SU-DHL-6 (cell line): ENCODE data around the gene SCAF1.

Experiments used
- H2AFZ ChIP-seq: fragments of 200-600 bp; sonication (generic); 2 replicates; pipeline ENCODE4 v1.6.1; 2014; ENCODE audit warnings: low read depth, mild to moderate bottlenecking, moderate library complexity, mixed read lengths, antibody characterized with exemption, low read length; ENCODE audit not compliant: severe bottlenecking
- H3F3A ChIP-seq: fragments of 200-600 bp; shearing (Covaris generic); 2 replicates; pipeline ENCODE4 v1.6.0; 2016; ENCODE audit warnings: antibody characterized with exemption, mild to moderate bottlenecking; ENCODE audit not compliant: insufficient read depth
- H3K27ac ChIP-seq: fragments of 200-600 bp; sonication (generic); 2 replicates; pipeline ENCODE4 v1.5.1; 2016; ENCODE audit warnings: low read depth, mild to moderate bottlenecking, low read length, moderate library complexity, mixed read lengths
- H3K27me3 ChIP-seq: fragments of 200-600 bp; sonication (generic), shearing (Covaris generic); 2 replicates; pipeline ENCODE4 v1.6.0; 2014; ENCODE audit warnings: mild to moderate bottlenecking, low read length
- H3K36me3 ChIP-seq: fragments of 200-600 bp; sonication (generic); 2 replicates; pipeline ENCODE4 v1.6.1; 2014; ENCODE audit warnings: mild to moderate bottlenecking, low read length, mixed read lengths
- H3K4me2 ChIP-seq: fragments of 300-600, 200-600 bp; shearing (Covaris generic), sonication (generic); 2 replicates; pipeline ENCODE4 v1.6.0; 2014; ENCODE audit warnings: low read length, low read depth, mild to moderate bottlenecking; ENCODE audit not compliant: poor library complexity, severe bottlenecking
- H3K4me3 ChIP-seq: fragments of 200-600 bp; sonication (generic); 2 replicates; pipeline ENCODE4 v1.5.1; 2014; ENCODE audit warnings: antibody characterized with exemption, low read length, mild to moderate bottlenecking, mixed read lengths; ENCODE audit not compliant: insufficient read depth, poor library complexity, severe bottlenecking
- H3K79me2 ChIP-seq: fragments of 200-600 bp; sonication (generic); 2 replicates; pipeline ENCODE4 v1.6.1; 2014; ENCODE audit warnings: mild to moderate bottlenecking, low read length, moderate library complexity; ENCODE audit not compliant: insufficient read depth
- H3K9ac ChIP-seq: fragments of 200-600 bp; sonication (generic); 2 replicates; pipeline ENCODE4 v1.7.0; 2014; ENCODE audit warnings: mild to moderate bottlenecking, low read length
- H3K9me2 ChIP-seq: fragments of 200-600 bp; sonication (generic); replicated peaks from 2 replicates; pipeline ENCODE4 v1.6.1; 2014; ENCODE audit warnings: low read length; ENCODE audit not compliant: insufficient read depth
- H3K9me3 ChIP-seq: fragments of 200-600 bp; sonication (generic); 2 replicates; pipeline ENCODE4 v1.6.1; 2014; ENCODE audit warnings: low read length, mixed read lengths; ENCODE audit not compliant: insufficient read depth
- H4K20me1 ChIP-seq: fragments of 200-600 bp; sonication (generic); 2 replicates; pipeline ENCODE4 v1.6.1; 2014; ENCODE audit warnings: low read depth, mild to moderate bottlenecking, antibody characterized with exemption, low read length, moderate library complexity, mixed read lengths
- EZH2phosphoT487 ChIP-seq: fragments of 200-600 bp; sonication (generic), shearing (Covaris generic); conservative IDR thresholded peaks from 2 replicates; pipeline ENCODE4 v1.6.1; 2018; ENCODE audit warnings: mild to moderate bottlenecking, antibody characterized with exemption, low read length, moderate library complexity, mixed read lengths
- TF ChIP-seq, protein P1 (sequence below): fragments of 200-600 bp; sonication (generic); IDR thresholded peaks from one replicate; pipeline ENCODE4 v1.5.1; 2017; ENCODE audit warnings: antibody characterized with exemption, mild to moderate bottlenecking, low read length, moderate library complexity; ENCODE audit not compliant: insufficient read depth, poor library complexity, severe bottlenecking

Gene SCAF1

DNA sequence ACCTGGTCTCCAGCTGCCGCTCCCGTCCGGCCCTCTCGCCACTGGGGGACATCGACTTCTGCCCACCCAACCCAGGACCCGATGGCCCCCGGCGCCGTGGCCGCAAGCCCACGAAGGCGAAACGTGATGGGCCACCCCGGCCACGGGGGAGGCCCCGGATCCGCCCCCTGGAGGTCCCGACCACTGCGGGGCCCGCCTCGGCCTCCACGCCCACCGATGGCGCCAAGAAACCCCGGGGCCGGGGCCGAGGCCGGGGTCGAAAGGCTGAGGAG lies 44.4 kb upstream of the SCAF1 start:
- TF ChIP-seq, protein P1, sequence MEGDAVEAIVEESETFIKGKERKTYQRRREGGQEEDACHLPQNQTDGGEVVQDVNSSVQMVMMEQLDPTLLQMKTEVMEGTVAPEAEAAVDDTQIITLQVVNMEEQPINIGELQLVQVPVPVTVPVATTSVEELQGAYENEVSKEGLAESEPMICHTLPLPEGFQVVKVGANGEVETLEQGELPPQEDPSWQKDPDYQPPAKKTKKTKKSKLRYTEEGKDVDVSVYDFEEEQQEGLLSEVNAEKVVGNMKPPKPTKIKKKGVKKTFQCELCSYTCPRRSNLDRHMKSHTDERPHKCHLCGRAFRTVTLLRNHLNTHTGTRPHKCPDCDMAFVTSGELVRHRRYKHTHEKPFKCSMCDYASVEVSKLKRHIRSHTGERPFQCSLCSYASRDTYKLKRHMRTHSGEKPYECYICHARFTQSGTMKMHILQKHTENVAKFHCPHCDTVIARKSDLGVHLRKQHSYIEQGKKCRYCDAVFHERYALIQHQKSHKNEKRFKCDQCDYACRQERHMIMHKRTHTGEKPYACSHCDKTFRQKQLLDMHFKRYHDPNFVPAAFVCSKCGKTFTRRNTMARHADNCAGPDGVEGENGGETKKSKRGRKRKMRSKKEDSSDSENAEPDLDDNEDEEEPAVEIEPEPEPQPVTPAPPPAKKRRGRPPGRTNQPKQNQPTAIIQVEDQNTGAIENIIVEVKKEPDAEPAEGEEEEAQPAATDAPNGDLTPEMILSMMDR = no peak
- no peak for TF ChIP-seq EZH2phosphoT487
- H3K9me3 ChIP-seq = no peaks in the 10 kb centered on the region

DNA sequence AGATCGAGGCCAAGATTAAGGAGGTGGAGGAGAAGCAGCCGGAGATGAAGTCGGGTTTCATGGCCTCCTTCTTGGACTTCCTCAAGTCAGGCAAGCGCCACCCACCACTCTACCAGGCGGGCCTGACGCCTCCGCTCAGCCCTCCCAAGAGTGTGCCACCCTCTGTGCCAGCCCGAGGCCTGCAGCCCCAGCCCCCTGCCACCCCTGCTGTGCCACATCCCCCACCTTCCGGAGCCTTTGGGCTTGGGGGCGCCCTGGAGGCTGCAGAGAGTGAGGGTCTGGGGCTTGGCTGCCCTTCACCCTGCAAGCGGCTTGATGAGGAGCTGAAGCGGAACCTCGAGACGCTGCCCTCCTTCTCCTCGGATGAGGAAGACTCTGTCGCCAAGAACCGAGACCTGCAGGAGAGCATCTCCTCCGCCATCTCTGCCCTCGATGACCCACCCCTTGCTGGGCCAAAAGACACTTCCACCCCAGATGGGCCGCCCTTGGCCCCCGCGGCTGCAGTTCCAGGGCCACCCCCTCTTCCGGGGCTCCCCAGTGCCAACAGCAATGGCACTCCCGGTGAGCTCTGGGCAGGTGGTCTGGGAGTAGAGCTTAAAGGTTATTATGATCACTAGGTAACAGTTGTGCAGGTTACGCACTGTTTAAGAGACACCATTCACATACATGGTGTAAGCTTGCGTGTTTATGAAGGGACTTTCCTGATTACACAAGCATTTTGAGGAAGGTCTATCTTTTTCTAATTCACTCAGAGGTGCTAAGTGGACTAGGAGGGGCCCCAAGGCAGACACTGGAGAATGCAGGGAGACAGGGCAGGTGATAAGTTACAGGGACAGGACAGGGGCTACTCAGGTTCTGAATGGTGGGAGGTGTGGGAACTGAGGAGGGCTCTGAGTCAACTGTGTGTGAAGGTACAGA lies 42.4 kb upstream of the SCAF1 start:
- Histone ChIP-seq H3K9me2 (no peaks in the 10 kb centered on the region), H2AFZ (no peak overlapping the region), H3K4me3 (no peak overlapping the region), H3K27me3 (no peaks in the 10 kb centered on the region), H3K79me2 (peaks cover 32% of the 10 kb centered on the region), H3K27ac (no peak overlapping the region), H3K36me3 (no peaks in the 10 kb centered on the region), H3K9me3 (no peaks in the 10 kb centered on the region), H3K4me2 (no peak overlapping the region), H3F3A (no peaks in the 10 kb centered on the region), H4K20me1 (no peaks in the 10 kb centered on the region), H3K9ac (no peak overlapping the region)
- TF ChIP-seq, protein P1 = no peak
- TF ChIP-seq EZH2phosphoT487 = no peak

More for the DNA sequence above, 44.4 kb upstream of the SCAF1 start:
- H2AFZ ChIP-seq = no peak overlapping the region
- no peaks in the 10 kb centered on the region; the same call in 1 of the 2 replicates for H4K20me1 ChIP-seq
- H3F3A ChIP-seq = peaks cover 9% of the 10 kb centered on the region
- peaks cover 2% of the 10 kb centered on the region; the same call in 1 of the 2 replicates for H3K36me3 ChIP-seq
- no peak overlapping the region for H3K9ac ChIP-seq
- no peak overlapping the region for H3K4me3 ChIP-seq
- no peaks in the 10 kb centered on the region for H3K9me2 ChIP-seq
- H3K79me2 ChIP-seq = peaks cover 35% of the 10 kb centered on the region
- H3K27me3 ChIP-seq = no peaks in the 10 kb centered on the region
- H3K4me2 ChIP-seq = no peak overlapping the region
- no peak overlapping the region for H3K27ac ChIP-seq

DNA sequence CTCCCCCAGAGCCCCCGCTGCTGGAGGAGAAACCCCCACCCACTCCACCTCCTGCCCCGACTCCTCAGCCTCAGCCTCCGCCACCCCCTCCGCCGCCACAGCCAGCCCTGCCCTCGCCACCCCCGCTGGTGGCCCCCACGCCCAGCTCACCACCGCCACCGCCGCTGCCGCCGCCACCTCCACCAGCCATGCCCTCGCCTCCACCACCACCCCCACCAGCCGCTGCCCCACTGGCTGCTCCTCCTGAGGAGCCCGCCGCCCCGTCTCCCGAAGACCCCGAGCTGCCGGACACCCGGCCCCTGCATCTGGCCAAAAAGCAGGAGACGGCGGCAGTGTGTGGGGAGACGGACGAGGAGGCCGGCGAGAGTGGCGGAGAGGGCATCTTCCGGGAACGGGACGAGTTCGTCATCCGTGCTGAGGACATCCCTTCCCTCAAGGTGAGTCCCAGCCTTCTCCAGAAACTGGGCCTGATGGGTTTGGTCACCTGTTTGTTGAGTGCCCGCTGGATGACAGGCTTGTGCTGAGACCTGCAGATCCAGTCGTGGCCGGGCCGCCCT lies 40.4 kb upstream of the SCAF1 start:
- no peaks in the 10 kb centered on the region for H3K27me3 ChIP-seq
- no peak overlapping the region for H3K9ac ChIP-seq
- no peaks in the 10 kb centered on the region for H3F3A ChIP-seq
- no peak overlapping the region for H3K4me2 ChIP-seq
- H2AFZ ChIP-seq = no peak overlapping the region
- H4K20me1 ChIP-seq = no peaks in the 10 kb centered on the region
- no peaks in the 10 kb centered on the region for H3K9me3 ChIP-seq
- H3K79me2 ChIP-seq = peaks cover 35% of the 10 kb centered on the region; the same call in 1 of the 2 replicates
- no peaks in the 10 kb centered on the region for H3K9me2 ChIP-seq
- no peak for TF ChIP-seq EZH2phosphoT487
- TF ChIP-seq, protein P1 = no peak
- no peak overlapping the region for H3K27ac ChIP-seq
- no peak overlapping the region for H3K4me3 ChIP-seq
- no peaks in the 10 kb centered on the region for H3K36me3 ChIP-seq
